Activated CD4-positive, alpha-beta T cell treated with anti-CD3 and anti-CD28 coated beads, Interleukin-2, amount 50 U/mL, for 48 hours (primary cell): ENCODE measurements around the gene NEUROD6.

Experiments used
- DNase-seq, 2 experiments: peaks; one replicate each; pipeline ENCODE4 v3.0.0-alpha.2; 2020

The NEUROD6 gene

DNA sequence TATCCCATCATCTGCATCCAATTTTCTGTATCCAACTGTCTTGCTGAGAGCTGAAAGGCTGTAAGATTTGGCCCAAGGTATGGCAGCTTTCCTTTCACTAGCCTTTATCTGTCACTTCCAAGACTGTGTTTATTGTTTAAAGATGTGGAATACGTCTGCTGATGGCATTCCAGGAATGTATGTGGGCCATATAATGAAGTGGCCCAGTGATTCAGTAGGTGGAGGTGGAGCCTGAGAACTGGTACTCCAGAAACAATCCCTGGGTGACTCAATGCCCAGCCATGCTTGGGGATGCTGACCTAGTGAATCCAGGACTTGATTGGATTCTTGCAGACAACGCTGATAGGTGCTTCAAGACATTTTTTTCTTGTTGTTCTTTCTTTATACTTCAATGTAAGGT is 13.5 kb downstream of the NEUROD6 start:
- no peak for DNase-seq

DNA sequence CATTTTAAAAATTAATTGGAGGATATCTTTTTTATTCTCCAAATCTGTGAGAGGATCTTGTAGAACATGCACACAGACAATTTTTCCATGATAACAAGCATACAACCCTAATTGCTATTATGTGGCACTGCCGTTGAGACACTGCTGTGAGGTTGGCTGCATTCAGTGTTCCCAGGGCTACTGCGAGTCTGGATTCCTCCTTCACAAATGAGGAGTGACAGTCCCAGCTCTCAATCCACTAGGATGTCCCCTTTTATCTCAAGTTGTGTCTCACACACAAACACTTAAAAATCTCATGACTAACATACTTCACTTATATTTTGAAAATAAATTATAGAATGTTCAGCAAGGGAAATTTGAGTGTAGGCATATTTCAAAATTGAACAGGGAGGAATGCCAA is 14.1 kb downstream of the NEUROD6 start:
- DNase-seq, result no peak

DNA sequence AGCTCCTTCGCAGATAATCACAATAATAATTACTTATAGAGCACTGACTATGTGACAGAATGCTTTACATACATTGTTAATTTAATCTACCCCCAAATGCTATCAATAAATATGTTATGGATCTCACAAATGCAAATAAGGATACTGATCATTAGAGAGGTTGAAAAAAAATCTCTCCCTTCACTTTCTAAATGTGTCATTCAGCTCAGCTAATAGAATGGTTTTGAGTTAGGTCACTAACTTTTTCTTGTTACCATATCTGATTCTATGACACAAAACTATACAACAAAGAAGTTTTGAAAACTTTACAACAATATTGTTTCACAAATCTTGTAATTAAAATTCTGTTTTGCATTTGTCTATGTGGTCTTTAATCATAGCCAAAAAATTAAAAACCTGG is 17.4 kb downstream of the NEUROD6 start:
- no peak for DNase-seq

DNA sequence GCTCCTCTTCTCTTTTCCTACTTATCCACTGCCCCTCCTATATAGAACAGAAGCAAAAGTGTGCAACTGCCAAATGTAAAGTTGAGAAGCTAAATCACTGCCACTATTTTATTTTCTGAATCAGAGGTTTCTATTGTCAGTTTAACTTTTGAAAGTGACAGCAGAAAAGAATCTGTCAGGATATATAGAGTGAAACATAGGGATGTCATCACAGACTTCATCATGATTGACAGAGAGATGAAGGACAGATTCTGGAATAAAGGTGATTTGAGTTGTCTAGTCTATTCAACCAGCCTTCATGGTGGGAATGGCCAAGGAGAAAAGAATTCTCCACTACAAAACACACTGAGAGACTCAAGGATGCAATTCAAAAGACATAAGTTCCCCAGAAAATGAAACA is 19.9 kb downstream of the NEUROD6 start:
- DNase-seq, result no peak

DNA sequence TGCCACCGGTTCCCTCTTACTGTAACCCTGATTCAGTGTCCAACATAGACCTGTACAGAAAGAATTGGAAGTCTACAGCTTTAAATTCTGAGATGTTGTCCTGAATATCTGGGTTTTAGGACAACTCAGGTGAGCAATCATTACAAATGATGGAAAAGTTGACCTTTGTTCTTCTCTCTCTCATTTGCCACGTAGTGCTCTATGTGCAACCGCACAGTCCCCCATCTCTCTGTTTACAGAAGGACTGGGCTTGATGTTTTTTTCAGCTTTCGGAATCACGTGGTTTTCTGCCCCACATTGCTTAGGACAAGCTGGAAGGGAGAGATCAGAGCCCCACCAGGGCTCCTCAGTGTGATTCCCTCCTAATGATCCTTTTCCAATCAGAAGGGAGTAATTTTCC is 22.2 kb downstream of the NEUROD6 start:
- no peak for DNase-seq

DNA sequence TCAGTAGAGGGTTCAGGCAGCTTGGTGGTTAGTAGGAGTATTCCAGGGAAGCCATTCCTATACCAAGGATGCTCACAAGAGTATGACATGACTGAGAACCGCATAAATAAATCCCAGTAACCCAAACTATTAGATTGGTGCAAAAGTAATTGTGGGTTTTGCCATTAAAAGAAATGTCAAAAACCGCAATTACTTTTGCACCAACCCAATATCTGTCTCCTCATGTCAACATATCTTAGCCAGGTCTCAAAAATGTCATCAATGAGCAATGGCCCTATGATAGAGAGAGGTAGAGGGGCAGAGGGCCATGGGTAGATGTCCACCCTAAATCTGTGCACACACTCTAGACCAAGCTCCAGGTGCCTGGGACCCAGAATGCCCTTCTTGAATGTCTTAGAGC is 23.6 kb downstream of the NEUROD6 start:
- DNase-seq, result no peak

DNA sequence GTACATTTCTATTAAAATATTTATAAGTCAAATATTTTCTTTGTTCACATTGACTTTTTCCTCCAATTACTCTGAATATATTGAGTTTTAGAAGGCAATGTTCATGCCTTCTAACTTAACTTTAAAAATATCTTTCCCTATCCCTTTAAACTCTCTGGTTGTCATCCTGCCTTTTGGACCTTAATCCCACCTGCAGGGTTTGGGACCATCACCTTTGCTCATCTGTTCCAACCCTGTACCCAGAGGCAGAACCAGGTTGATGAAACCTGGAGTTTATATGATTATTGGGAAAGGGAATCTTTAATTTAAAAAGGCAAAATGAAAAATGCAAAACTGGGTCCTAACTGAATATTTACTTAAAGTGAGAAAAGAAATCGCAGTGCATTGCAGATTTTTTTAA is 24.8 kb downstream of the NEUROD6 start:
- DNase-seq, result no peak

DNA sequence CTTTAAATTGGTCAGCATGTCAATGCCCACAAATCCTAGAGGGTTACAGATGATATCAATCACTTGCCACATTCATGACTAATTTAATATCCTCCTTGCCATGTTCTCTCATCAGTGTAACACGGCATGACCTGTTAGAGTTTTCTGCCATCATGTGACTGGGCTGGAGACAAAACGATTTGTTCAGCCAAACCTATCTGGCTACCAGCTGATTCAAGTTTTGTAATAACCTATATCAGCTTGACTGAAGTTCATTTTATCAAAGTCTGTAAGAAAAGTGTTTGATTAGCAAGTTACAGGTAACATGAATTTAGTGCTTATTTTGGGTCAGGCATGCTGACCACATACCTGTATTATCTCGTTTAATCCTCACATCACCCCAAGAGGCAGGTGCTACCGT is 25.7 kb downstream of the NEUROD6 start:
- no peak for DNase-seq

DNA sequence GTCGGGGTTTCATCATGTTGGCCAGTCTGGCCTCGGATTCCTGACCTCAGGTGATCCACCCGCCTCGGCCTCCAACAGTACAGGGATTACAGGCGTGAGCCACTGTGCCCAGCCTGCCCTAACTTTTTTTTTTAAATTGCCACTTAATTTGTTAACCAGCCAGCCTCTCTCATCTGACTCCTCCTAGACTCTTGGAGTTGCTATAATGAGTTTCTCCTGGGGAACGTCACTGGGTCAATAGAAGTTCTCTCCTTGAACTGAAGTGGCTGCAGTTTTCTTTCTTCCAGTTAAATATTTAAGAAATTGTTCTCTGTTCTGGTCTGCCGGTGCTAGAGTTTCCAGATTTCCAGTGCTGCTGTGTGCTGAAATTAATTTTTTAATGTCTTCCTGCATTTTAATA is 27.6 kb downstream of the NEUROD6 start:
- no peak for DNase-seq

DNA sequence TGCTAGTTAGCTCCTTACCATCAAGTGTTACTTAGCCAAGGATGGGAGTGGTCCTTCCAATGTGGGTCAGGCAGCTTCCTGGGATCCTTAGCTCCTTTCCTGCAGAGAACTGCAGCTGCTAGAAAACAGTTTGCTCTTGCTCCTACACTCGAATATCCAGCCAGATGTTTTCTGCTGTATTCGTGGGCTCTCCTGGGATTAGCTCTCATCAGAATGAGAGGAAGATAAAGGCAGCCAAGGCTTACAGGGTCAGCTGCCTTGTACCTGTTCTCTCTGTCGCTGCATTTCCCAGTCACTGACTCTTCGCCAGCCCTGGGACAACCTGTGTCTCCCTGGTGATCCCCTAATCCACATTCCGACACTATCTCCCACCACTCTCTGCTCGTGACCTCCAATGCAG is 29.0 kb downstream of the NEUROD6 start:
- DNase-seq, result no peak

DNA sequence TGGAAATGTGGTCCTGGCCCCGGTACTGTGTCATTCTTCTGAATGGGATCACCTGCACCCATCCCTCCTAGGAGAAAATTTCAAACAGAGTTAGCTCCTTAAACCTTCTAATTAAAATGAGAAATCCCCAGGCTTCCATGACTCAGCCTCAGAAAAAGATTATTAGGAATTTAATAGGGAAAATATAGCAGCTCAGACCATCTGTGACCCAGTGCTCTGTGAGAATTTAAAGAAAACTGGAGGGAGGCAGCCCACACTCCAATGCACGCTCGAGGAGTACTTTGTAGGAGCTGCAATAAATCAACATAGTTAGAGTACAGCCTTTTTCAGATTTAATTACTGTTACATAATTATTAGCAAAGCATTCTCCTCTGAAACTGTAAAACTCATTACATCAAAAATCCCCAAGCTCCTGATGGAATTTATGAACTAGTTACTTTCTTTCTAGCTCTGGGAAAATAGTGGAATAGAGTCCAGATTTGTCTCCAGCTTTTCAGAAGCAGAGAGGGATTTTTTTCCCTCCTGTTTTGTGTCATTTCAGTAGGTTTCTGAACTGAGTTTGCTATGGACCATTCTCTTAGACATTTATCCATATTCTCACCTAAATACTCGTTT is 30.1 kb downstream of the NEUROD6 start:
- no peak for DNase-seq

DNA sequence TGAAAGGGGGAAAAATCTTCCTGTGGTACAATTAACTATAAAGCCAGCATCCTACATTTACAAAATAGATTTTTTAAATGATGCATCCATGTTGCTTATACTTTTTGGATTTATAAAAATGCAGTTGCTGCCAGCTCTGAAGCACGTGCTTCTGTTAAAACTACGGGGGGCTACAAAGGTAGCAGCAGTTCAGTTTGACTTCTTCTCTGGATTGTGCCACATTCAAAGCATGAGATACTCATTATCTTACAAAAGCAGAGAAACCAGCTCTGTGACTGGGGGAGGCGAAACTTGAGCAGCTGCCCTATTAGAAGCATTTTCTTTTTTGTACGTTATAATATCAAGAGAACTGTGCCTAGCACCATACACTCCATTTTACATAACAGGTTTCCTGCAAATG is 31.1 kb downstream of the NEUROD6 start:
- no peak for DNase-seq

DNA sequence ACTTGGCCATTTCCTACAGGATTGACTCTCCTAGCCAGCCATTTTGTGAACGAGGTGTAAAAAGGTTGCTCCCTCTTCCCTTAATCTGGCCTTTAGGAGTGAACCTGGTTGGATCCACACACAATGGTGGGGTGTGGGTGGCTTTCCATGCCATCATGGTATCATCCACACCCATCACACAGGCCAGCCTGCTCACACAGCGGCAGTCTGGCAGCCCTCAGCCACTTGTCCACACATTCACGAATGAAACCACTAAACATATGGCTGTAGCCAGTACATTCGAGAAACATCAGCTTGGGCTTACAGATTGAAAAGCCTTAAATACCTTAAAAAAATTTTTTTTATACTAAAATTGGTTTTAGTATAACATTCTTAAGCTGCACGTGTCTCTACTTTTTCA is 31.9 kb downstream of the NEUROD6 start:
- no peak for DNase-seq

DNA sequence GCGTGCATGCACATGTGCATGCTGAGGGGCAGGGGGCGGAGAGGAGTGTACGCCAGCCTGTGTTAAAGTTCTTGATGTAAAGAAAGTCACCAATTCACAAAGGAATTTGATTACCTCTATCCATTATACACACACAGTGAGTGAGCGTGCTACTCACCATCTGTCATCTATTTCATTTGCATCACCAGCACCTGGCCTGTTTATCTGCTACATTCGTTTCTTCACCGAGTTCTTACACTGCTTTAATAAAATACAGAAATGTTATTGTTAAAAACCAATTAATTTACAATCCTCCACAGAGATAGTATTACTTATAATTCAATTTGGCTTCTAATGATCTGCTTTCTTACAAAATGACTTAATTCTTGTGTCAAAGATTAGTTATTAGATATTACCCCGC is 32.6 kb downstream of the NEUROD6 start:
- DNase-seq, result no peak

DNA sequence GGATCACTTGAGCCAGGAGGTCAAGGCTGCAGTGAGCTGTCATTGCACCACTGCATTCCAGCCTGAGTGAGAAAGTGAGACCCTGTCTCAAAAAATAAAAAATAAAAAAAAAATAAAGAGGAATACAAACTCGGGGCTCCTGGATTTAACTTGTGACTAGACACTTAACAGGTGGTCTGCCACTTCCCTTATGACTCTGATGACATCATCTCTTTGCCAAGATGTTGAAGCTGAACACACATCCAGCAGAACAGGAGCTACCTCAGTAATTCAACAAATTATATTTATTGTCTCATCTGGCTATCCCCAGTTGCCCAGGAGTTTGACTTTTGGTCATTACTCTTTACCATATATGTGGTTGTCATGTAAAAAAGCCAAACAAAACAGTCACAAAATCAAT is 35.3 kb downstream of the NEUROD6 start:
- DNase-seq, result no peak

DNA sequence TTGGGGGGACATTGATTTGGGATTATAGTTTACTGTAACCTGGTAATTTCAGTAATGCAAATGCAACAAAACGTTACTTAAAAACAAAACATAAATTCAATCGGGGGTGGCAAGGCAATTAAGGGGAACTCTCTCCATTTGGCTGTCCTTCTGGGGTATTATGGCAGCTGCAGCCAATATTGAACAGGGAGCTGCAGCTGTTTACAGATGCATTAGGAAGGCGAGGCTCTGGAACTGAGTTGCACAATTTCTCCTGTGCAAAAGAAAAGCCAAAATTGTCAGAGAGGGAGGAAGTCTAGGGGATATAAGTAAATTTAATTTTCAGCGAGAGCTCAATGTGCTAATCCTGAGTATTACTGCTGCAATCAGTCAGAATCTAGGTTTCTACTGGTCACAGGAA is 36.1 kb downstream of the NEUROD6 start:
- DNase-seq, result no peak

DNA sequence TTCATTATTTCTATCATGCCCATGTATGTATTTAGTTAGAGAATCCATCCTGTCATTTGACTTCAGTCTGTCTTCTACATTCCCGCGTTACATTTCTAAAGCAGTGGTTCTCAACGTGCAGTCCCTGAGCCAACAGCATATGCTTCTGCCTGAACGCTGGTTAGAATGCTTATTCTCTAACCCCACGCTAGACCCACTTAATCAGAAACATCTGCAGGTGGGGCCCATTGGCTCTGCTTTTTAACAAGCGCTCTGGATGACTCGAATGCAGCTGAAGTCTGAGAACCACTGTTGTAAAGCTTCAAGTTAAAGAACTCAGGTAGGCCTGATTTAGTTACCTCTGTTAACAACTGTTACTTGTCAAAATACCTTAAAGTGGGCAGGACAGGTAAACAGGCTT is 38.2 kb downstream of the NEUROD6 start:
- DNase-seq, result no peak

DNA sequence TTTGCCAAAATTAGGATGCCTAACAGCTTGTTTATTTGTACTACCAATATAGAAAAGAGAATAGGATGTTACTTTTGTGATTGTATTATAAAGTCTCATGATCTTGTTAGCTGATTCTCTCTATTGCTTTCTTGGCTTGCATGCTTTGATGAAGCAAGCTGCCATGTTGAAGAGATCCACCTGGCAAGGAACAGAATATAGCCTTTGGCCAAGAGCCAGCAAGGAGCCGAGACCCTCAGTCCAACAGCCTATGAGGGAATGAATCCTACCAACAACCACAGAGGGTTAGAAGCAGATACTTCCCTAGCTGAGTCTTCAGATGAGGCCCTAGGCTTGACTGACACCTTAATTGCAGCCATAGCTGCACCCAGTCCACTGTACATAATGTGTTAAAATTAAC is 41.2 kb downstream of the NEUROD6 start:
- DNase-seq, result no peak

DNA sequence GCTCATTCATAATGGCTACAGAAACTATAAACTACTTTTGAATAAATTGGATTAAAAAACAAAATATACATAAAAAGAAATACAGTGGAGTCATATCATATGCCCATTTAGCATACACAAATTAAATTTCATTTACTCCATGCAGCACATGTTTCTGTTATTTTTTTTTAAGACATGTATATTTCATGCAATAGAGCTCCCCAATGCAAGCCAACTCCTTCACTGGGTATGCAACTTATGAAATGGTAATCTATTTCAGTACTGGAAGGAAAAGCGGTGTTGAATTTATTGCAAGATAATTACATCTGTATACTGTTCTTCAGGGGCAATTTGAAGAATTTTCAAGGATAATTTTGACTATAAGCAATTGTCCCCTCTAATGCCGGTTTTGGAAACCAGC is 49.9 kb downstream of the NEUROD6 start:
- no peak for DNase-seq
